HCT116 (cell line): Measurements from ENCODE around the gene LY9. TPM values are rescaled to one million over a fixed set of nuclear protein-coding genes. Genes with fewer than 3 reads are reported as not detected.

ENCODE experiments used
- ATAC-seq: fragments of 200-7000 bp; cut with Tn5 transposase; 2 replicates; pipeline ENCODE4 v1.9.1; 2020; ENCODE audit warnings: mild to moderate bottlenecking, moderate library complexity
- BruUV-seq: library from RNA; stranded (reverse); fragments of 400-500 nt; replicated peaks from 2 replicates; lab custom pipeline; 2021; lab: Mats Ljungman, UMichigan
- CTCF ChIA-PET: fragments of 300-600 bp; sonication (Branson Sonifier 250); formaldehyde crosslinking; loops from one replicate; lab custom pipeline; 2021; ENCODE audit warnings: antibody characterized with exemption; lab: Charles Lee
- POLR2A ChIA-PET: fragments of 300-600, 350-600 bp; sonication (Branson Sonifier 250); formaldehyde crosslinking; loops from one replicate; lab custom pipeline; 2021; ENCODE audit warnings: antibody characterized with exemption; lab: Charles Lee
- RAD21 ChIA-PET, 2 experiments: fragments of 300-600 bp; sonication (Branson Sonifier 250); formaldehyde crosslinking; loops; one replicate each; lab custom pipeline; 2023; ENCODE audit warnings: low total read pairs in 2 of 2; ENCODE audit not compliant: uncharacterized antibody in 2 of 2, unreplicated experiment in 2 of 2, low non-redundant PET in 1 of 2; lab: Charles Lee
- DNase-seq: peaks from one replicate; pipeline ENCODE4 v3.0.0-alpha.2; 2010; ENCODE audit warnings: low read depth, low spot score
- H2AFZ ChIP-seq: fragments of 200-600 bp; shearing (Covaris generic), sonication (generic); 2 replicates; pipeline ENCODE4 v1.6.1; 2017; ENCODE audit warnings: low read depth, mixed run types, mixed read lengths, antibody characterized with exemption, low read length; ENCODE audit not compliant: poor library complexity, severe bottlenecking
- H3K27ac ChIP-seq: 2 replicates; pipeline ENCODE4 v1.5.1; 2012; ENCODE audit warnings: low read depth, low read length
- H3K27me3 ChIP-seq: fragments of 200-600 bp; sonication (generic); 2 replicates; pipeline ENCODE4 v1.6.1; 2016; ENCODE audit warnings: mixed run types, low read length, mixed read lengths; ENCODE audit not compliant: insufficient read depth
- H3K36me3 ChIP-seq, 2 experiments: fragments of 200-500 bp in 1 of 2; fragments of 200-600 bp in 1 of 2; sonication (Bioruptor generic) in 1 of 2; sonication (generic) in 1 of 2; 2 replicates each; pipeline versions ENCODE4 v1.5.1 to v1.6.1; 2014 to 2016; ENCODE audit warnings: low read length in 2 of 2, inconsistent platforms in 1 of 2, mixed read lengths in 1 of 2, mixed run types in 1 of 2; ENCODE audit not compliant: insufficient read depth in 2 of 2, control insufficient read depth in 1 of 2
- H3K4me1 ChIP-seq, 2 experiments: fragments of 200-600 bp in 1 of 2; sonication (generic) in 1 of 2; 2 replicates each; pipeline versions ENCODE4 v1.5.1 to v1.6.1; 2012 to 2017; ENCODE audit warnings: low read length in 2 of 2, inconsistent platforms in 1 of 2, mild to moderate bottlenecking in 1 of 2, mixed read lengths in 1 of 2, mixed run types in 1 of 2, moderate library complexity in 1 of 2; ENCODE audit not compliant: insufficient read depth in 2 of 2, control insufficient read depth in 1 of 2
- H3K4me2 ChIP-seq: fragments of 200-600 bp; sonication (generic); 2 replicates; pipeline ENCODE4 v1.6.1; 2017; ENCODE audit warnings: mixed run types, low read length, mixed read lengths
- H3K4me3 ChIP-seq, 2 experiments: fragments of 200-600 bp in 1 of 2; sonication (generic) in 1 of 2; replicated peaks in 1 of 2; 2 replicates each; pipeline ENCODE4 v1.5.1; 2011 to 2016; ENCODE audit warnings: low read length in 2 of 2, control low read depth in 1 of 2, low read depth in 1 of 2, mild to moderate bottlenecking in 1 of 2, mixed read lengths in 1 of 2, mixed run types in 1 of 2
- H3K79me2 ChIP-seq: fragments of 200-600 bp; sonication (generic); 2 replicates; pipeline ENCODE4 v1.6.1; 2017; ENCODE audit warnings: mild to moderate bottlenecking, mixed run types, low read length, moderate library complexity, mixed read lengths; ENCODE audit not compliant: insufficient read depth
- H3K9ac ChIP-seq: fragments of 200-600 bp; sonication (generic); 2 replicates; pipeline ENCODE4 v1.6.1; 2016; ENCODE audit warnings: low read length, mixed read lengths
- H3K9me2 ChIP-seq: fragments of 200-600 bp; sonication (generic), shearing (Covaris generic); 2 replicates; pipeline ENCODE4 v1.6.1; 2017; ENCODE audit warnings: mixed run types, mild to moderate bottlenecking, moderate library complexity; ENCODE audit not compliant: insufficient read depth
- H3K9me3 ChIP-seq, 2 experiments: fragments of 200-500 bp in 1 of 2; fragments of 200-600 bp in 1 of 2; sonication (Bioruptor generic) in 1 of 2; sonication (generic) in 1 of 2; 2 replicates each; pipeline ENCODE4 v1.6.1; 2014 to 2017; ENCODE audit warnings: low read length in 2 of 2, mixed read lengths in 2 of 2, inconsistent platforms in 1 of 2, low read depth in 1 of 2, mild to moderate bottlenecking in 1 of 2, mixed run types in 1 of 2, moderate library complexity in 1 of 2; ENCODE audit not compliant: control insufficient read depth in 1 of 2, insufficient read depth in 1 of 2
- H4K20me1 ChIP-seq: fragments of 200-600 bp; sonication (generic), shearing (Covaris generic); 2 replicates; pipeline ENCODE4 v1.6.1; 2017; ENCODE audit warnings: mixed run types, mild to moderate bottlenecking, moderate library complexity; ENCODE audit not compliant: insufficient read depth
- ATF3 ChIP-seq: IDR thresholded peaks from 2 replicates; pipeline ENCODE4 v1.6.1; 2012
- CBX3 ChIP-seq: IDR thresholded peaks from 2 replicates; pipeline ENCODE4 v1.6.1; 2012; ENCODE audit warnings: low read depth
- EGR1 ChIP-seq: IDR thresholded peaks from 2 replicates; pipeline ENCODE4 v1.6.1; 2012; ENCODE audit warnings: low read depth
- EZH2 ChIP-seq: fragments of 200-600 bp; sonication (generic); IDR thresholded peaks from 2 replicates; pipeline ENCODE4 v1.6.1; 2017; ENCODE audit warnings: antibody characterized with exemption, mixed run types
- FOSL1 ChIP-seq: IDR thresholded peaks from 2 replicates; pipeline ENCODE4 v1.6.1; 2012; ENCODE audit warnings: low read depth
- JUND ChIP-seq: IDR thresholded peaks from 2 replicates; pipeline ENCODE4 v1.6.1; 2012
- POLR2A ChIP-seq: IDR thresholded peaks from 2 replicates; pipeline ENCODE4 v1.7.0; 2011; ENCODE audit warnings: borderline replicate concordance; ENCODE audit not compliant: insufficient read depth, insufficient read length; ENCODE audit errors: extremely low read depth
- RAD21 ChIP-seq: IDR thresholded peaks from 2 replicates; pipeline ENCODE4 v1.6.1; 2012; ENCODE audit warnings: low read depth, mild to moderate bottlenecking
- REST ChIP-seq: IDR thresholded peaks from 2 replicates; pipeline ENCODE4 v1.6.1; 2012; ENCODE audit warnings: low read depth
- SIN3A ChIP-seq: IDR thresholded peaks from 2 replicates; pipeline ENCODE4 v1.6.1; 2012; ENCODE audit warnings: low read depth
- SP1 ChIP-seq: IDR thresholded peaks from 2 replicates; pipeline ENCODE4 v1.6.1; 2012; ENCODE audit warnings: low read depth
- SRF ChIP-seq: IDR thresholded peaks from 2 replicates; pipeline ENCODE4 v1.6.1; 2012; ENCODE audit warnings: low read depth
- TCF7L2 ChIP-seq: IDR thresholded peaks from 2 replicates; pipeline ENCODE4 v1.7.0; 2011; ENCODE audit warnings: borderline replicate concordance, inconsistent platforms; ENCODE audit not compliant: insufficient read depth, insufficient read length; ENCODE audit errors: extremely low read depth
- YY1 ChIP-seq: IDR thresholded peaks from 2 replicates; pipeline ENCODE4 v1.6.1; 2011; ENCODE audit warnings: low read length, low read depth, moderate library complexity, mild to moderate bottlenecking; ENCODE audit not compliant: insufficient replicate concordance; ENCODE audit errors: extremely low read depth
- ZFX ChIP-seq: fragments of 450-650 bp; IDR thresholded peaks from 2 replicates; pipeline ENCODE4 v1.6.1; 2017
- ZNF274 ChIP-seq: fragments of 200-500 bp; sonication (Bioruptor generic); IDR thresholded peaks from 2 replicates; pipeline ENCODE4 v1.6.1; 2014; ENCODE audit warnings: mild to moderate bottlenecking, low read depth, low read length, inconsistent platforms
- intact Hi-C: fragments of 100-400 bp; cut with micrococcal nuclease; formaldehyde crosslinking; loops from 2 replicates; pipeline ENCODE4 v1.10.0; 2022
- total RNA-seq: library from RNA; stranded (reverse); gene quantifications from one replicate; pipeline ENCODE4 v1.2.1, GENCODE V29; 2021; ENCODE audit not compliant: unreplicated experiment
- TF ChIP-seq, protein P1 (sequence below), 3 experiments: fragments of 200-600 bp in 1 of 3; sonication (generic) in 1 of 3; IDR thresholded peaks in 2 of 3; conservative IDR thresholded peaks in 1 of 3; 2 replicates each; pipeline ENCODE4 v1.5.1; 2012 to 2017; ENCODE audit warnings: low read depth in 2 of 3, low read length in 2 of 3, antibody characterized with exemption in 1 of 3, borderline replicate concordance in 1 of 3, control low read depth in 1 of 3, mild to moderate bottlenecking in 1 of 3, mixed read lengths in 1 of 3, mixed run types in 1 of 3, moderate library complexity in 1 of 3; ENCODE audit not compliant: insufficient read depth in 1 of 3
- TF ChIP-seq, protein P2 (sequence below): IDR thresholded peaks from 2 replicates; pipeline ENCODE4 v1.6.1; 2012

LY9 gene
- total RNA-seq, 1 experiment from 2014 or later: 0.22 TPM

GRCh38 chr1:160858507-160858906, 62.5 kb downstream of the LY9 start:
- H4K20me1 ChIP-seq: no peaks in the 10 kb centered on the region
- no peaks in the 10 kb centered on the region for H3K27me3 ChIP-seq
- no peak overlapping the region for H3K4me3 ChIP-seq
- no peak overlapping the region for H3K27ac ChIP-seq
- no TSS peak for BruUV-seq
- intact Hi-C loops: no loop called here
- ATAC-seq (no peak), DNase-seq (no peak)
- CTCF ChIA-PET: no interaction called here
- H3K4me2 ChIP-seq: no peak overlapping the region
- no peak overlapping the region for H2AFZ ChIP-seq
- RAD21 ChIA-PET: no interaction called here
- no peaks in the 10 kb centered on the region for H3K9me2 ChIP-seq
- no peak overlapping the region for H3K9ac ChIP-seq
- no peaks in the 10 kb centered on the region for H3K4me1 ChIP-seq
- H3K9me3 ChIP-seq: no peaks in the 10 kb centered on the region
- TF ChIP-seq JUND: no peak
- no peak for TF ChIP-seq EGR1
- TF ChIP-seq POLR2A: no peak
- TF ChIP-seq, protein P1, sequence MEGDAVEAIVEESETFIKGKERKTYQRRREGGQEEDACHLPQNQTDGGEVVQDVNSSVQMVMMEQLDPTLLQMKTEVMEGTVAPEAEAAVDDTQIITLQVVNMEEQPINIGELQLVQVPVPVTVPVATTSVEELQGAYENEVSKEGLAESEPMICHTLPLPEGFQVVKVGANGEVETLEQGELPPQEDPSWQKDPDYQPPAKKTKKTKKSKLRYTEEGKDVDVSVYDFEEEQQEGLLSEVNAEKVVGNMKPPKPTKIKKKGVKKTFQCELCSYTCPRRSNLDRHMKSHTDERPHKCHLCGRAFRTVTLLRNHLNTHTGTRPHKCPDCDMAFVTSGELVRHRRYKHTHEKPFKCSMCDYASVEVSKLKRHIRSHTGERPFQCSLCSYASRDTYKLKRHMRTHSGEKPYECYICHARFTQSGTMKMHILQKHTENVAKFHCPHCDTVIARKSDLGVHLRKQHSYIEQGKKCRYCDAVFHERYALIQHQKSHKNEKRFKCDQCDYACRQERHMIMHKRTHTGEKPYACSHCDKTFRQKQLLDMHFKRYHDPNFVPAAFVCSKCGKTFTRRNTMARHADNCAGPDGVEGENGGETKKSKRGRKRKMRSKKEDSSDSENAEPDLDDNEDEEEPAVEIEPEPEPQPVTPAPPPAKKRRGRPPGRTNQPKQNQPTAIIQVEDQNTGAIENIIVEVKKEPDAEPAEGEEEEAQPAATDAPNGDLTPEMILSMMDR (IDR thresholded peaks at IDR 0.05 in 2 of 3, conservative IDR thresholded peaks at IDR 0.05 in 1 of 3; ENCODE audit: borderline replicate concordance in 1 of 3, insufficient read depth in 1 of 3, low read depth in 2 of 3, low read length in 2 of 3): no peak
- TF ChIP-seq RAD21: no peak
- TF ChIP-seq, protein P2, sequence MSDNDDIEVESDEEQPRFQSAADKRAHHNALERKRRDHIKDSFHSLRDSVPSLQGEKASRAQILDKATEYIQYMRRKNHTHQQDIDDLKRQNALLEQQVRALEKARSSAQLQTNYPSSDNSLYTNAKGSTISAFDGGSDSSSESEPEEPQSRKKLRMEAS: no peak
- no peak for TF ChIP-seq ATF3
- TF ChIP-seq ZNF274: no peak
- no peak for TF ChIP-seq SP1
- no peak for TF ChIP-seq EZH2
- no peak for TF ChIP-seq CBX3
- TF ChIP-seq ZFX: no peak
- TF ChIP-seq SIN3A: no peak
- TF ChIP-seq TCF7L2: no peak
- no peak for TF ChIP-seq YY1
- no peak for TF ChIP-seq SRF
- TF ChIP-seq REST: no peak
- no peak for TF ChIP-seq FOSL1
- H3K36me3 ChIP-seq: no peaks in the 10 kb centered on the region
- POLR2A ChIA-PET: no interaction called here
- H3K79me2 ChIP-seq: no peaks in the 10 kb centered on the region
